Nucleus accumbens (tissue), 56 donors: ENCODE measurements around the gene PDE7B.

Experiments
- DNase-seq, 56 donors: peaks; one replicate each; lab custom pipeline; 2025; lab: John Stamatoyannopoulos, UW

Gene PDE7B

DNA sequence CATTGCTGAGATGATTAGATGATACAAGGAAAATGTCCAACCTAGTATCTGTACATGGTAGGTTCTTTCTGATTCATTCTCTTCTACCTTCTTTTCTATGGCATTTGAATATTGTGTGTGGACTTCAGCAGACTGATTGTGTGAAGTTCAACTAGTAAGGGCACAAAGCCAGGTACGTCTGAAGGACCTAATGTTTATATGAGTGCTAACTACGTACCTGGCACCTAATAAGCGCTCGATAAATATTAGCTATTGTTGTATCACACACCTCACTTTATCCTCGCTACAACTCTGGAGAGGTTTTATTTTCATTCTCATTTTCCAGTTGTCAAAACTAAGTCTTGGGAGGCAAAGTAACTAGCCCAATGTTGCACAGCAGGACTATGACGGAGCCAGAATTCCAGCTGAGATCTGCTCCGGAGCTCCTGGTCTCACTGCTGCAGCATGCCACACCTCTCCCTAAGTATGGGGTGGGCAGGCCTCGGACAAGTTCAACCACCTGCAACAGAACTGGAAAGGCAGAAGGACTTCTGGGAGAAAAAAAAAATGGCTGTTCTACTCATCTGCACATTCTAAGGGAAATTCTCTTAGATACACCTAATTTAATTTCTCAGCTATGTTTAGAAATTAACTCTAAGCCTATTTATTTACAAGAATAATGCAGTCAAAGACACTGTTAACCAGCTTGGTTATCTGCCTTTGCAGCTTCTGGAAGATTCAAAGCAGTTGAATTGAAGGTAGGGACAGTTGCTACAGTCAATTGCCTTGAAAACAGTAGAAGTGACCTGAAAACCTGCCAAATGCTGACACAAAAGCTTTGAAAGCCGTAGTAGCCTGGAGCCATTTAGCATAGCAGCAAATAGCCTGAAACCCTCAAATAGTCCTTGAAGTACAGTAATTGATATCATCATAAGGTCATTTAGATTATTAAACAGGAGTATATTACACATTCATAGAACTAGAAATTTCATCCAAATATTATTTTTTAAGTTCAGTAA is 165.0 kb downstream of the PDE7B start:
- DNase-seq, result no peak

DNA sequence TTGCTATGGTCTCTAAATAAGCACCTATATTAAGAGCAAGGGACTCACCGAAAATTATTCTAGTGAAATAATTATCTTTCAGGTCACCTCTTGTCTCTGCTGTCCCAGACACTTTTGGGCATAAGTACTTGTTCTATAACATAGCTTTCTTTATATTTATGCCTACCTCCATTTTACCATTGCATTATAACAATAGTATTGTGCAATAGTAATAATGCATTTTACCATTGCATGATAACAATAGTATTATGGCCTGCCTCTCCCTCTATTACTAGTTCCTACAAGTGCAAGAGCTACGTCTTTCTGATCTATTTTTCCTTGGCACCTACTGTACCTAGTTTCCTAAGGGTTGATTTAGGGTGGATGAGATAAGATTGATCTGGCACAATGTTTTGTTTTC is 169.2 kb downstream of the PDE7B start:
- DNase-seq, result no peak

DNA sequence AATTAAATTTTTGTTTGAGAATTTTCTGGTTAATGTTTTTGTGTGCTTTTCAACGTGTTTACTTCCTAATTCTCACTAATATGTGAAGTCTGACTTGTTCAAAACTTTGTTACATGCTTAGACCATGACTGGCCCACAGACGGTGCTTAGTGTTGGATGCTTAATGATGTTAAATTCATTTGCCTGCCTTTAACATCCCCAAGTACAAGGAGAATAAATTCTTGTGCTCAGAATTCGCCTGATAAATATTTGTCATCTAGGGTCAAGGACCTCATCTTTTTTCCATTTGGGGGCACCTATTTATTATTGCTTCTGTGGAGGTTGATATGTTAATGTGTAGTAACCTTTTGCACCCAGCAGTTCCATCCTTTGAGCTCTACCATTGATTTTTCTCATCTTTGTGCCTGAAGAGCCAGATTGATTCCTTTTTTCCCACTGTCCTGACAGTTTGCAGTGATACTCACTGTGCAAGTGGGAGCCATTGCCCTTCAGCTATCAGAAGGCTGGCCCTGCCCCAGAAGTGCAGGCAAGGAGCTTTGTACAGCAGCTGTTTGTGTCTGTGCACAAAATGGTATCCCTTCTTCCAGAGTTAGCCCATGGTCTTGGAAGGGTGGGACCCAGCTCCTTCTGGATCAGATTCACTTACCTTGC is 170.8 kb downstream of the PDE7B start:
- DNase-seq, result no peak

DNA sequence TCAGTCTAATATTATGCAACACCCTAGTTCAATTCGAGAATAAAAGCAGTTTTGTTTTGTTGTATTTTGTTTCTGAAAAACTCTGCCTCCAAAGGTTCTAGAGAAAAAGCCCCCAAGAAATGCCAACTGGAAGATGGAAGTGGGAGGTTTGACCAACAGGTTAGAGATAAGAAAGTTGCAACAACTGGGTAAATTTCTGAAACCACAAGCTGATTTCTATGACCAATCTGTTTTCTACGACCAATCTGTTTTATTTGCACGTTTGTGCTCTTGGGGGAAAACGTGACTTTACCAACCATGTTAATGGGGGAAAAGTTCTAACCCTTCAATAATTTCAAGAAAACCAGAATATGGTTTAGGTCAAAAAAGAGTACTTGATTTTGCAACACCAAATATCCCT is 173.2 kb downstream of the PDE7B start:
- no peak for DNase-seq

DNA sequence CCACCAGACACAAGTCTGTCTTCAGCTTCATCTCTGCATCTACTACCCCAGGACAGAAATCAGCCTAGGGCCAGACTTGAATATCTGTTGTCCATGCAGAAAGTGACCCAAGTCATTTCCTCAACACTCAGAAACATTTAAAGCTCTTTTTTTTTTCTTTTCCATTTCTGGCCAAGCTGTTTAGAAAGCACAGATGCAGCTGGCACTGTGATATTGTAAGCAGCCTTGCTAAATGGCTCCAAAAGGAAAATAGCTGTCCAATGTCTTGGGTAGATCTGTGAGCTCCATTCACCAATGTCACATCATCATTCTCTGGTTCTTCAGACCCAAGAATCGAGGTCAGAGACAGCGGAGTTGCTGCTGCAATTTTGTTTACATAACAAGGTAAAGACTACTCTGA is 174.2 kb downstream of the PDE7B start:
- DNase-seq, result no peak

DNA sequence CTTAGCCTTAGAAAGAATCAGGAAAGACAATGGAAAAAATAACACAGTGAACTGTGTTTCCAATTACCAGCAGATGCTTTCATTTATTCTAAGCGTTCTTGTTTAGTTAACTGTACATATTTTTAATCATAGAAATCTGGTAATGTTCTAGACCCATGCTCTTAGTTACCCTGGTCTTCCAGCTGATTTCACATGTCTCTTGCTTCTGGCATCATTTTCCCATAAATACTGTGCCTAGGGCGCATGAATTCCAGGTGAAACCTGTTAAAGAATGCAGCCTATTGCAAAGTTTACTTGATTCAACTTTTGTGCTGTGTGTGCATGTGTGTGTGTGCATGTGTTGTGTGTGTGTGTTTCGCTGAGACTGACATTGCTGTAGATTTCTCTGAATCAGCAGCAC is 178.6 kb downstream of the PDE7B start:
- DNase-seq, result no peak

DNA sequence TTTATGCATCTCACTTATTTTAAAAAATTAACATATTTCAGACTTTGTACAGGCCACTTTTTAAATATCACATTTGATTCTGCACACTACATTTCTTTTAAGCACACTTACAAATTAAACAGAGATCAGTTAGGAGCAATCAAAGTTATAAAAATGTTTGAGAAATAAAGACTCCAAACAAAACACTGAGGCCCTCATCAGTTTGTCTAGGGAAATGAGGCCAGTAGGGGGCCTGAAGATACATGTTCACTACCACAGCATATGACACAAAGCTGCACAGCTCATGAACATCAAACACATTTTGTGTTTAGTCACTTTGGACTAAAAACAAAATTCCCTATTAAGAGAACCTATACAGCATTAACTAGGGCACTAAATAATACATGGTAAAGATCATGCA is 180.5 kb downstream of the PDE7B start:
- no peak for DNase-seq

DNA sequence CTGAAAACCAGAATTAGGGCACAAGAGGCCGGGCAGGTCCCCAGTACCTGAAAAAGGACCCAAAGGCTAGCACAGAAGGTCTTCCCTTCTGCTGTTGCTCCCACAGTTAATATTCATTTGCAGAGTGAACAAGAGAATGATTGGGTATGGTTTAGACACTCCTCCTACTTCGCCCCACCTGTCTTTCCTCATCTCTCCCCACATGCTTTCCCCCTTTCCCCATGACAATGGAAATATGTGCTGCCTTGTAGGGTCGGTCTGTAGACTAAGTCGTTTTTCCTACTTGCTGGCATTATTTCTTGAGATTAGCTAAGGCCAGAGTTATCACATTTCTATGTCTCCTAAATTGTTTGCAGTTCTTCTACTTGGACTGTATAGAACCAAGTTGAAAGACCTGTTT is 181.9 kb downstream of the PDE7B start:
- DNase-seq, result no peak

DNA sequence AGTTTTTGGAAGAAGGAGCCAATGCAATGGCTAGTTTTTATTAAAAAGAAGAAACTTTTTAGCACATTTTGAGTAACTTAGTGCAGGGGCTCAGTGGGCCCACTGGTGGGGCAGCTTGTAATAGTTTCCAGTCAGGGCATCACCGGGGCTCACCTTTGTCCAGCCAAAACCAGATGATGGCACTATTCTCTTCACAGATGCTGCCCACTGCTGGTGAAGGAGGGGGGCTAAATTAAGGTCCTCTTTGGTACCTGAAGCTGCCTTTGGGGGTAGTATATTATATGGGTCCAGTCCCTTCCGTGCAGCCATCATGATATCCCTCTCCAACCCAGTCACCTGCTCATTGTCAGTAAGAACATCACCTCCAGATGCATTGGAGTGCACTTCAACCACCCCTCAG is 182.9 kb downstream of the PDE7B start:
- DNase-seq, result no peak

DNA sequence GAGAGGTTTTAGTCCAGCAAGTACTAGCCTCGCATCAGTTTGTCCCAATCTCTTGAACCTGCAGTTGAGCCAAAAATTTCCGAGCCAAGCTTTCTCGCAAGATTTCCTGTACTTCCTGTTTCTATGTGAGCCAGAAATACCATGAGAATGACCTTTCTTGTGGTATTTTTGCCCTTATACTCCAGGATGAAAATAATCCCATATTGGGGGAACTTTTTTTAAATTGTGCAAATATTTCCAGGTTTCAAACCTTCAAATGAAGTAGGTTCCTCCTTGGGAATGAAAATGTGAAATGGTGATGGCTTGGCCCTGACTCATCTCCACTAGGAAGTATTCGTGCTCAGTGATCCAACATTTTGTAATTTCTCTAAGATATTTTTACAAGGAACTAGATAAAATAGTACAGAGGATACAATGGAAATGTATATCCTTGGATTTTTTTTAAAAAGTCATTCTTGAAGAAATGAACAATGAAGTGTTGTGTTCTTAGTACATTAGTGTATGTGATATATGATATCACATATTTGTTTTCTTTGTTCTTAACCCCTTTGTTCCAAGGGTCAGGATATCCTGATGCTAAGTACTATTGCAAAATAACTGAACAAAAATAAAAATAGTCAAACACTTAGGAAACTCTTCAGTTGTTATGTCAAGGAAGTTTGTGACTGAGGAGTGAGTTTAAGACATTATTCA is 184.0 kb downstream of the PDE7B start:
- no peak for DNase-seq

DNA sequence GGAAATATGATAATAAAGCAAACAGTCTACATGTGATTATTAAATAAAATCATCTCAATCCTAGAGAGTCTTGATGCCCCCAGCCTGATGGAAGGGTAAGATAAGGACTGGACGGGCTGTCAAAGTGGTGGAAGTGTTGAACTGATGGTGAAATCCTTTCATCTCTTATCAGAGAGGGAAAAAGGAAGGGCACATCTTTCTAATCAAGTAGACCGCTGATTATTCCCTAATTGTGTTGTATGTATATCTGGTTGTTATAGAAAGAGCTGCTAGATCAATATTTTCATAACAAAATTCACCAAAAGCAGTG is 184.5 kb downstream of the PDE7B start:
- DNase-seq, result no peak

DNA sequence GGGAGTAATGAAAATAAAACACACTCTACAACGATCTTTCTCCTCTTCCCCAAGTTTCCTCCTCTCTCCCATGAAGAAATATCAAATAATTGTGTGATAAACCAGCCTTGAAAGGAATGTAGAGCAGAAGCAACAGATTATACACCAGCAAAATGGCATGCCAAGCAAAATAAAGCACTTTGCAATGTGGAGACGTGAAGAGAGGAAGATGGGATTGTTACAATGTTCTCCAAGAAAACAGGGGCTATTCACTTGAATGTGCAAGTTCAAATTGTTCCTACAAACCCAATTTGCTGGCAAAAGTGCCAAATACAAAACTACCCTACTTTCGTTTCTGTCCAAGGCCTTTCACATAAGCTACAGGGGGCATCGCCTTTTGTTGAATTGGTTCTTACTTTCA is 185.1 kb downstream of the PDE7B start:
- DNase-seq, result no peak

DNA sequence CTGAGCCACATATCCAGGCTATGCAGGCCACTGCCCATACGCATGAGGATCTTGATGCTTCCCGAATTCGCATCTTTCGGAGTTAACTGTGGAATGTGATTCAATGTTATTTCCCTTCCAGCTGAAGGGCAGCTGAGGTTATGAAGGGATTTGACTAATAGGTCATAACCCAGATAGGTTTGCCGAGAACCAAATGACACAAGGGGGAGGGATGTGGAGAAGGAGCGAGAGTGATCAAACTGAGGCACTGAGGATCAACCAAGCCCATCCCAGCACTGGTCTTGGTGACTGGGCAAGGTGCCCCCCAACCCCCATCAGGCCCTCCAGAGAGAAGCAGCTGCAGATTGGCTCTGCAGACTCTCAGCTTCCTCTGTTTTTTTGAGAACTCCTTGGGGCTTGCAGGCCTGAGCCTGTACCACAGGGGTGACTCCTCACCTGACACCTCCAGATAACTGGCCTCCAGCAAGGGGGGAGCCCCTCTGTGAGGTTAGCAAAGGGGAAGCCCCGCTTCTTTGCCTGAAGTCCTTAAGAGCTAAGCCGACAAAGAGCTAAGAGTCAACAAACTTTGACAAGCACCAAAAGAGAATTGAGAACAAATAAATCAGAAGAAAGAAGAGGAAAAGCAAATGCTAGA is 185.9 kb downstream of the PDE7B start:
- DNase-seq, result peak in 1 of 56 donors; percentile 12

DNA sequence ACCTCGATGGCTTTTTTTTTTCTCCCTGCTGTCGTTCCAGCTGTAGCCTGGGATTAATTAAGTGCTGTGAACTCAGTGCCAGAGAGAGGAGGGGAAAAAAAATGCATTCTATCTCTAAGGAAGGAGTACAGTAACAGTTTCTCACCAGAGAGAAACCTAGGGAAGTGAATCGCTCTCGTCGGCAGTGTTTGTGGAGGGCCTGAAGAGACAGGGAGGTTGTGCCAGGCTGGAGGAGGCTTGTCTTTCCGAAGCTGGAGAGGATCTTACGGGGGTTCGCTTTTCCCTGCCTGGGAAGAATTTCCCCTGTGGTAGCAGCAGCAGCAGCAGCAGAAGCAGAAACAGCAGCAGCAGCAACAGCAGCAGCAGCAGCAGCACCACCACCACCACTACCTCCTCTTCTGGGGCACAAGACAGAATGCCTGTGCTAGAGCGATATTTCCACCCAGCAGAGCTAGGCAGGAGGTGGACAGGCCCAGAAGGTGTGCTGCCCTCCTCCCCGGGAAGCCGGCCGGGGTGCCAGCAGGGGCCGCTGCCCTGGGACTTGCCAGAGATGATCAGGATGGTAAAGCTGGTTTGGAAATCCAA is 186.5 kb downstream of the PDE7B start:
- DNase-seq, result peak in 16 of 56 donors; percentile 5 to 65 (median 30)

DNA sequence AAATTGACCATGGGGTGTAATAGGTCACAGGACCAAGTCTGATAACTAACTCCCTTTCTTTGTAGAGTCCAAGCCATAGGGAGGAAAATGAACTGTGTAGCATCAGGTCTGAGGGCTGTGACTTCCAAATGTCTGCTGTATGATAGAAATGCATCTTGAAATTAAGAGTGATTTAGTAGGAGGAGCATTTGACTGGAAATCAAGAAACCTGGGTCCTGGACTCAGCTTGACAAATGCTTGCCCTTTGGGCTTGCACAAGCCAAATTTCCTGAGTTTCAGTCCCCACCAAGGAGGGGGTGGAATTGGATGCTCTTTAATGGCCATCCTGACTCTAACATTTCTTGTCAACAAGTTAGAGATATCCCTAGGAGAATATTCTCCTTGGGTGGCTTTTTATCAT is 187.0 kb downstream of the PDE7B start:
- DNase-seq, result no peak

DNA sequence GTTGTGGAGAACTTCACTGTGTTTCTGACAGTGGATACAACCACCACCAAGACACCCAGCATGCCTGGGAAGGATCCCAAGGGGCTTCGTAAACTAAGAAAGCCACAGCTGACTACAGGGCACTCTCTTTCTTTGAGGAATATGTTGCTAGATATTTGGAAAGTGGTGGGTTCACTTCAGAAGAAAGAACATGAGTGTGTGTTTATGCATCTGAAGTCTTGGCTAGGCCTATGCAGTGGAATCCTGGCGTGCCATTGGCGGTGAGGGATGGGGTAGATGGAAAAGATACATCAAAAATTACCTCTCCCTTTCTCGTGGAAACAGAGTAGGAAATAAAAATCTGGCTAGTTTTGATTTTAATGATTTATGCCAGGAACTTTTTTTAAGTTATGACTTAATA is 187.7 kb downstream of the PDE7B start:
- DNase-seq, result no peak

DNA sequence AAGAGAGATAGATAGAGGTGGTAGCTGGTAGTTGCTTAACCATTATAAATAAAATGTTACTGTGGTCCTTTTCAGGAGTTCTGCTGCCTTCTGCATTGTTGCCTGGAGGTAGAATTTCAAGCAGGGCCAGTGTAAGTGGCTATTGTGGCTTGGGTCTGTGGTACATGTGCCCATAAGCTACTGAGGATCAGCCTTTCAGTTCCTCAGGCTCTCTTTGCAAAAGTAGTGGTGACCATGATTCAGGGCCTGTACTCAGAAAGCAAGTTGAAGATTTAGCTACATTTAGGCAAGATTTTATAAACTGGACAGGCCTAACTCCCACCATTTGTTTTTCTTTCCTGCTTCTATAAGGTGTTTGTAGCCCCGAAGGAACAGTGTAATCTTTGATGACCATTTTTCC is 199.0 kb downstream of the PDE7B start:
- no peak for DNase-seq

DNA sequence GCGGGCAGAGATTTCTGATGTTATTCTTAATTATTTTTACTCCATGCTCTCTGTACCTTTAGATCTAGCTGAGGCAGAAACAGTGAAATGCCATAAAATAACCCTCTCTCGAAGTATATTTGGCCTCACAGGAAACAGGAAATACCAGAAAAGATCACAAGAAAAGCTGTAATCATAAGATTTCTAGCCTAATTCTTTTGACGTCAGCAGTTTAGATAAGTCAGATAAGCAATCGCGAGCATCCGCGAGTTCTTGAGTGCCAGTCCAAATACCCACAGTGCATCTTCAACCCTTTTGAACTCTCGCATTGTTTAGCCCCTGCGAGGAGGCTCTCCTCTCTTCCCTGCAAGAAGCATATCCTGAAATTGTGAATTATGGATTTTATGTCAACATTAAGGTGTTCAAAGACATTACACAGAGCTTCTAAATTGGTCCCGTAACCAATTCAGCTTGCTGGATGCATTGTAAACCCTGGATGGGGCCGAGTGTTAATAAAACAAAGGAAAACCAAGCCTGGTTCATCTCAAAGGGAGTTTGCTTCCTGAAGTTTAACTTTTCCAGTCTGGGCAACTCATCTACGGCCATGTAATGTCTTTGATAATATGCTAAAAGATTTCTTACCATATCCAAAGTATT is 199.8 kb downstream of the PDE7B start:
- no peak for DNase-seq

DNA sequence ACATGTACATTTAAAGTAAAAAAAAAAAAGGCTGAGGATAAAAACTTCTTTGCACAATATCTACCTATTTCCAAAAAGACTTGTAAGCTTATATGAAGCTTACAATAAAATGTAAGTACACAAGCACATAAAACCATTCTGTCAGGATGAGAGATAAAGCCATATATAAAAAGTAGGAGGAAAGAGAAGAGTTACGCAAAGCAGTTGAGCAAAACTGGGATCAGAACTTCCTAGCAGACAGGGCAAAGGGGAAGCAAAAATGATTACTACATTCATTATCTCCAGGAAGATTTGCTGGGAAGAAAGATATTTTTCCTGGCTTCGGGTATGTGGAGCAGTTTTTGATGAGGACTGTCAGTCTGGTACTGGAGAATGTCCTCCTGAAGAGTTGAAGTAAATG is 200.5 kb downstream of the PDE7B start:
- DNase-seq, result no peak

DNA sequence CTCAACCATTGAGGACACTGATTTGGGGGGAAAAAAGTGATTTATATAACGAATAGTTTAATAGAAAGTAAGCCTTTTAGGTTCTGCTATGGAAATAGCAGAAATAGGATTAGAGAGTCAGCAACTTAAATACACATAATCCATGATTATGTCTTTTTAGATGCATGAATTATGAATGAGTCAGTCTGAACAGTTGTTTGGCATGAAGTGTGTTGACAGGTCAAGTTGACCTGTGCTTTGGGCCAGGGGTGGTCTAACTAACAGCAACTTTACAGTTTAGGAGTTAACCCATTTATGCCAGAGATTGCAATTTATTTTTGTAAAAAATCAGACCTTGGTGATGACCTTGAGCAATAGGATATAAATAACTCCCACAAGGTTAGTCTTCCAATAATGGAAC is 207.4 kb downstream of the PDE7B start:
- DNase-seq, result no peak
